Activated T-cell treated with anti-CD3 and anti-CD28 coated beads for 4 hours (primary cell): ENCODE results near the gene ACTG1.

Experiments used
- DNase-seq: peaks from one replicate; pipeline ENCODE4 v3.0.0-alpha.2; 2020

ACTG1 gene

DNA sequence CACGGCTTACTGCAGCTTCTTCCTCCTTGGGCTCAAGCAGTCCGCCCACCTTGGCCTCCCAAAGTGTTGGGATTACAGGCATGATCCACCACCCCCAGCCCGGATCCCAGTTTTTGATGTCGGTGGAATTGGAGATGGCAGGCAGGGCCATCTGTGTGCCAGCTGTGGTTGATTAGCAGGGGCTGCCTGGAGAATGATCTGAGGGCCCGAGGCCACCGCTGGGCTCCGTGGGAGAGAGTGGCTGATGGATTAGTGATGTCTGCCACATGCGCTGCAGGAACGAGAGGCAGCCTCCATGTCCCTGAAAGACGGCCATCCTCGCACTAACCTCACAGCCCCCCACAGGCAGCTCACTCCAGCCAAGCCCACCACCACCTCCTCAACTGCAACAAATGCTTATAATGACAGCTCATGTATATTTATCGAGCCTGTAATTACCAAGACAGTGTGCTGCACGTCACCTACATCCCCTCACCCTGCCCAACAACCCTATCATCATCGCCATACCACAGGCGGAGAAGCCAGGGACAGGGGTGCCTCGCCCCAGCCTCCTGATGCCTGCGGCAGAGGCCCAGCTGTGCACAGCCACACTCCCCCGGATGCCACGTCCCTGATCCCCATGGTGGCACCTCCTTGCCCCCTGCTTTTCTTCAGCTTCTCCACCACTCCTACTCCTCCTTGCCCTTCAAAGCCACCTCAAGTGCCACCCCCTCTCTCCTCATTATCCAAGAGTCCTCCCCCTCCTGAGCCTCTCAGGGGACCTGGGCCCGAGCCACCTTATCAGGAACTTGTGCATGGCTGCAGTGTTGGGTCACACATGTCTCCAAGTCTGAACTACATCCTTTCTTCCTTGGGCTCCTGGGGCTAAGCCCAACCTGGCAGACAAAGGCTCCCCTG lies 33.2 kb downstream of the ACTG1 start:
- no peak for DNase-seq

DNA sequence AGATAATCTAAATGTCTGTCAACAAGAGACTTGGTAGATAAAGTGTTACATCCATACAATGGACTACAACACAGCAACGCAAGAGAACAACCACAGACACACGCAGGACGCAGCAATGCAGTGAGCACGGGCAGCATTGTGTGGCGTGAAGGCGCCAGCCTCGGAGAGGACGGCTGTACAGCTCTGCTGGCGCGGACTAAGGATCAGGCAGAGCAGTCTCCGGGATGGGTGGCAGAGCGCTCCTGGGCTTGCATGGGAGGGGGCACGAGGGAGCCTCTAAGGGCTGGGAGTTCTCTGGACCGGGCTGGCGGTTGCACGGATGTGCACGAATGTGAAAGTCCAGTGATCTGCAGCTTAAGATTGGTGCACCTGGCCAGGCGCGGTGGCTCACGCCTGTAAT lies 34.5 kb downstream of the ACTG1 start:
- DNase-seq = no peak

DNA sequence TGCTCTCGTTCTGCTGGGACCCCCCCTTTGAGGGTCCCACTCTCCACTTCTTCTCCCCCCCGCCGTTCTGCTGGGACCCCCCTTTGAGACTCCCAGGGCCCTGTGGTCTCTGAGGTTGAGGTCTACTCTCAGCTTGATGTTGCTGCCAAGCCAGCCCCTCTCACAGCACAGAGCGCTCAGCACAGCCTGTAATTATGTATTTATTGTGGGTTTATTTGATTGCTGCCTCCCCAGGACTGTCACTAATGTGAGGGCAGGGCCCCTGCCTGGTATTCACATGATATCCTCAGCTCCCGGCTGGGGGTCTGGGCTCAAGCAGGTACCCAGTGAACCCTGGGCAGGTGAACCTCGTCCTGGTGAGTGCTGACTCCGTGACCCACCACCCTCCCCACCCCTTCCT lies 35.4 kb downstream of the ACTG1 start:
- DNase-seq = no peak

DNA sequence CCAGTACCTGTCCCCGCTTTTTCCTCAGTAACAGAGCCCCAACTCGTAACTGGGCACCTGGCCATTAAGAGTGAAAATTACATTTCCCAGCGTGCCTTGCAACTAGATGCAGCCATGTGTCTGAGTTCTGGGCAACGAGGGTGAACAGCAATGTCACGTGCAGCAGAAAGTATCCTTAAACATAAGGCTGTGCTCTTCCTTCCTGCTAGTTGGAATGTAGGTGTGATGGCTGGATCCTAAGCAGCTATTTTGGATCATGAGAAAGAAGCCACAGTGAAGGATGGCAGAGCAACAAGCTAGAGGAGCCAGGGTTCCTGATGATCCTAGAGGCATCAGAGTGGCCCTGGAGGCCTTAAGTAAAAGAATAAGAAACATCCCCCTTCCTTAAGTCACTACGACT lies 36.0 kb downstream of the ACTG1 start:
- DNase-seq = no peak

DNA sequence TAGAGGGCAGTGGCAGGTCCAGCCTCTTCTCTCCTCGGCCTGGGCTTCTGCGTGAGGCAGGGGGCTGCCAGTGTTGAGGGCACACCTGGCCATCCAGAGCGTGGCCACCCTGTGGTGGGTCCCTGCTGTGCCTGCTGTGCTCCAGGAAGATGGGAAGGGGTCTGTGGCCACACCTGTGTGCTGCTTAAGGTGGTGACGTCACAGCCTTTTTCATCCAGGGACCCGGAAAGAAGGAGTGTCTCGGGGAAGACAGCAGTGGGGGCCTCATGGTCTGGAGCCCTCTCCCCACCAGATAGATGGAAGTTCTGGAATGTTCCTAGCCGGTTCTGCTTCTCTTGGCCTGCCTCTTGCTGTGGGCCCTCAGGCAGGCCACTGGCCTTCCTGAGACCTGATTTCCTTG lies 36.5 kb downstream of the ACTG1 start:
- no peak for DNase-seq

DNA sequence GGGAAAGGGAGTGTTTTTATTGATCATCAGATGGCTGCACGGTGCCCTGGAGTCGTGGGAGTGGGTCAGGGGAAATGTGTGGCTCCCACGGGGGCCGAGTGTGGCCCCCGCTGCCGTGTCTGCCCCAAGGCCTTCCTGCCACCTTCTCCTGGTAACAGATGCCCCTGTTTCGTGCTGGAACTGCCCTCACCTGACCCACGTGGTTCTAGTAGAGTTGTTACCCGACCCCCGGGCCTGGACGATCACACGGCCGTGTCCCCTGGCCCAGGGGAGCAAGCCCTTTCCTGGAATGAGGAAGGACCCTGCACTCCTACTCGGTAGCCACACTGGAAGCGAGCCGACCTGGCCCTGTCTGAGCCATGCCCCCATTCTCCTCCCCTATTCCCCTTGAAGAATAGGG lies 37.6 kb downstream of the ACTG1 start:
- DNase-seq = no peak

DNA sequence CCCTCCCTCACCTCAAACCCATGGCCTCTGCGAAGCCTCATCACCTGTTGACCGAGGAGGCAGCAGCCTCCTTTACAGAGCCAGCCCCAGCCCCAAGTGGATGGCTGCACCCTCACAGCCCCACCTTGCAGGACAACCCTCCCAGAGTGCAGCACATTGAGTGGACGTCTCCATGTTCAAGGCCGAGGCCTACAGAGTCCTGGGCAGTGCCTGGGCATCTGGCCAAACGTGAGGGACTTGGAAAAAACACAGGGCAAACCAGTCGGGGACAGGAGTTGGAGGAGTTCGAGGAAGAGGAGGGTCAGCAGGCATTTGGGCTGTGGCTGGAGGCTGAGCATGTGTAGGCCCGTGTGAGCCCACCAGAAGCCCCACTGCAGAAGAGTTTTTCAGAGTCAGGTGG lies 39.6 kb downstream of the ACTG1 start:
- DNase-seq = no peak

DNA sequence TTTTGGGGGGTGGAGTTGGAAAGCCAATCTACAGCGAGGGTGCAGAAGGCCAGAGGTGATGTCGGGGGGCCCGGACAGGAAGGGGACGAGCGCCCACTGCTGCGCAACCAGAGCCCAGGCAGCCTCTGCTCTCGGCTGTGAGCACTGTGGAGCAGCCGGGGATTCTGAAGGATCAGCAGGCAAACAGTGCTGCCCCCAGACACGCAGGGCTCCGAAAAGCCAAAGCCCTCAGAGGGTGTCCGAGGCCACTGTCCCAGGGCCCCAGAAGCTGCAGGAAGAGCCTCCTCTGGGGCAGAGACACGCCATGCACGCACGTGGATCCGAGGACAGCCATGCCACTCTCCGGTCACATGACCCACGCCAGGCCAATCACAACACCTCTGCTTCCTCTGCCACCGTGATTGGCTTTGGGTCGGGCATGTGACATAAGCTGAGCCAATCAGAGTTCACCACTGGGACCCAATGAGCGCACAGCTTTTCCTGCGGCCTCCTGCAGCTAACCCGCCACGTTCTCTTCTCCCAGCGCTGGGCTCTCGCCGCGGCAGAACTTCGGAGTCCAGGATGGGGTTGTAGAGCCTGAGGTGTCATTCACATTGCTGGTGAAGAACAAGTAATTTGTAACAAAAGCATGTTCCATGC lies 40.7 kb downstream of the ACTG1 start:
- no peak for DNase-seq

DNA sequence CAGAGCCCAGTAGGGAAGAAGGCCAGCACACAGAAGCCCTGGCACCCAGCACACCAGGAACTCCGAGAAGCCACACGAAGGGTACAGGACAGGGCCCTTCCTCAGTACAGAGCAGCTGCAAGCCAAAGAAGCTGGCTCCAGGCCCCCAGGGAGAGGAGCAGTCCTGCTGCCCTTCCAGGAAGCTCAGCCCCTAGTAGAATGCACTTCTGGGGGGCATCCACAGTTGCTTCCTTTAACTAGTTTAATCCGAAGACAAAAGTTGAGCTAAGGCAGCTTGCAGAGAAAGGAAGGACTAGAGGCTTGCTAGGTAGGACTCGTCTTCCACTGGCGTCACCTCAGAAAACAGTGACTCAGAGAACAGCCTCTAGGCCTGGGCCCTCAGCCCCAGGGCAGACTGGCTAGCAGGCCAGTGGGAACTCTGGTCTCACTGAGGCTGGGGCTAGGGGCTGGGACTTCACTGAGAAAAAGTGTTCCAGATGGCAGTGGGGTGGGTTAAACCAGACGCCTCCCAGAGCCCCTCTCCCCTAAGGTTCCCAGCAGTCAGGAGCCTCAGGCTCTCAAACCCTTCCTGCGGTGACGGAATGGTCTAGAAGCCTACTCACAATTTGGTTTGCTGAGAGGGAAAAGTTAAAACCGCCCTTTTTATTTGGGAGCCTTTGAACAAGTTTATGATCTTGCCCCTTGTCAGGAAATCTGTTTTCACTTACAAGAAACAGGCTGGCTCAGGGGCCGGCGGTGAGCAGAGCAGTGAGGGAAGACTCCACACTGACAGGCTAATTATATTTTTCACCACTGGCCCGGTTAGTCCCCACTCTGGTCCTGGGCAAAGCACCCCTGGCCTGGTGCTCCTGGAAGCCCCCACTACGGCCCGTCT lies 41.4 kb downstream of the ACTG1 start:
- no peak for DNase-seq

DNA sequence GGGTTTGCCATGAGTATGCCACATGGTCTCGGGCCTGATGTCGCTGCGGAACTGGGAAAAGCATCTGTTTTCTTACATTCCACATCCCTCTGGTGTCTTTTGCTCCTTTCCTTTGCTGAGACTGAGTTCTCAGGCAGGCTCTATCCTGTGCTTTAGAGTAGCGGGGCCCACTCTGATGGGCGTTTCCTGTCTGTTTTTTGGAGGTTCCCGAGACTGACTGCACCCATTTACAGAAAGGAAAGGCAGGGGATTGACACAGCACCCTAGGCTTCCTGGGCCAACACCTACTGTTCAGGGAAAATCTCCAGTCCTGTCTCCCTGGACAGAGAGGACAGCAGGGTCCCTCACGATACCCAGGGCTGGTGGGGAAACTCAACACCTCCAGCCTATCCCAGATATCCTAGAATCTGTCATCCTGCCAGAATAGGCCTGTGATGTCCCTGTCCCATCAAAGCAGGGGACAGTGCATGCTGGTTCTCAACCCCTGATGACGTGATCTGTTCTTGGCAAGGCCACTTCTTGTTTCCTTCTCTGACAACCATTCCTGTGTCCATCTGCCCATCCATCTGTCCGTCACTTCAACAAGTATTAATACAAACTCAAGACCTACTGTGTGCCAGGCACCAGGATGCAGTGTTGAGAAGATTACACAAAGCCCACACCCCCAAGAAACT lies 42.2 kb downstream of the ACTG1 start:
- no peak for DNase-seq

DNA sequence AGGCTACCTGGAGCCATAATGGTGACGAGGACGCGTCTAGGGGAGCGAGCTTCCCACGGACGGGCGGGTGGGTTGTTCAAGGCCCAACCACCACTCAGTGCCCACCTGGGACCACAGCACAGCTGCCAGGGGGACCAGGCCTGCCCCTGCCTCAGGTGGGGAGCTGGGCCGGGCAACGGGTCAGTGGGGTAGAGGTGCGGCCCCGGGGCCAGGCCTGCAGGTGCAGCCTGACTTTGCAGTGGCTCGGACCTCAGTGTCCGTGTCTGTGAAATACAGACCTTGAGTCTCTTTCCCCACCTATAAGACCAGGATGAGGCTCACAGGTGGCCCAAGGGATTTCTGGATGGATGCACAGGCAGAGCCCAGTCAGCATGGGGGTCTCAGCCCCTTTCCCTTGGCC lies 43.3 kb downstream of the ACTG1 start:
- no peak for DNase-seq

DNA sequence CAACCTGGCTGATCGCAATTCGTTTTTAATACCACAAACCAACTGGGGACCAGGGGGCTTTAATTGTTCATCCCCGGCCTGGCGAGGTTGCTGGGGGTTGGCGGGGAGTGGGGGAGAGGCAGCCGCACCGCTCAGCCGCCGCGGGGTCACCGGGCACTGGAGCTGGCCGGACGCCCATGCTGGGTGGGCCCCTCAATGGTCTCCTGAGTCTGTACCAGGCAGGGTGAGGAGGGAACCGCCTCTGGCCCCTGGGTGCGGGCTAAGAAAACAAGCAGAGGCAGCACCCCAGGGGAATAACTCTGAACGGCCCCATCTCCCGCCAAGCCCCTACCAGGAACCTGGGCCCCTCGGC lies 43.9 kb downstream of the ACTG1 start:
- DNase-seq = no peak

DNA sequence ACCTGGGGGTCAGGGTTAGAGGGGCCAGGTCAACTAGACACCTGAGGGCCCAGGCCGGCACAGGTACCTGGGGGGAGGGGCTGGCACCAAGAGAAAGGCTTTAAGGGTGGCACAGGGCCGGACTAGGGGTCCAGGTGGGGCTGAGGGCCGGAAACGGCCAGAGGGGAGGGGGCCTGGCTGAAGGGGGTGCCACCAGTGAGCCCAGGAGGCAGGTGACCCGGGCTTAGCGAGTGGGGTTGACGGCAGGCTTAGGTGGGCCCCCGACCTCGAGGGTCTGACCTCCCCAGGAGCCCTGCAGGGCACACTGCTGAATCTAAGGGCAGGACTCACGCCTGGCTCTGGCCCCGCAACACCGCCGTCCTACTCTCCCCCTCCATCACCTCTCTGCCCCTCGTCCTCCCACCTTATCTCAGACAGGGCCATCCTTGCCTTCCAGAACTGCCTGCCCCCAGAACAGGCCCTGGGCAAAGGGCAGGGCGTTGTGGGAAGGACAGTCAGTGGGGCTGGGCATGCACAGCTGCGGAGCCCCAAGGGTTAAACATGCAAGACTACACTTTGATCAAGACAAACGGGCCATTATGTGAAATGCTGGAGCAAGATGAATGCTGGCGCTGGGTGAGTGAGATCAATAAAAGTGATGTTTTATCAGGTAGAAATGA lies 44.4 kb downstream of the ACTG1 start:
- DNase-seq = no peak

DNA sequence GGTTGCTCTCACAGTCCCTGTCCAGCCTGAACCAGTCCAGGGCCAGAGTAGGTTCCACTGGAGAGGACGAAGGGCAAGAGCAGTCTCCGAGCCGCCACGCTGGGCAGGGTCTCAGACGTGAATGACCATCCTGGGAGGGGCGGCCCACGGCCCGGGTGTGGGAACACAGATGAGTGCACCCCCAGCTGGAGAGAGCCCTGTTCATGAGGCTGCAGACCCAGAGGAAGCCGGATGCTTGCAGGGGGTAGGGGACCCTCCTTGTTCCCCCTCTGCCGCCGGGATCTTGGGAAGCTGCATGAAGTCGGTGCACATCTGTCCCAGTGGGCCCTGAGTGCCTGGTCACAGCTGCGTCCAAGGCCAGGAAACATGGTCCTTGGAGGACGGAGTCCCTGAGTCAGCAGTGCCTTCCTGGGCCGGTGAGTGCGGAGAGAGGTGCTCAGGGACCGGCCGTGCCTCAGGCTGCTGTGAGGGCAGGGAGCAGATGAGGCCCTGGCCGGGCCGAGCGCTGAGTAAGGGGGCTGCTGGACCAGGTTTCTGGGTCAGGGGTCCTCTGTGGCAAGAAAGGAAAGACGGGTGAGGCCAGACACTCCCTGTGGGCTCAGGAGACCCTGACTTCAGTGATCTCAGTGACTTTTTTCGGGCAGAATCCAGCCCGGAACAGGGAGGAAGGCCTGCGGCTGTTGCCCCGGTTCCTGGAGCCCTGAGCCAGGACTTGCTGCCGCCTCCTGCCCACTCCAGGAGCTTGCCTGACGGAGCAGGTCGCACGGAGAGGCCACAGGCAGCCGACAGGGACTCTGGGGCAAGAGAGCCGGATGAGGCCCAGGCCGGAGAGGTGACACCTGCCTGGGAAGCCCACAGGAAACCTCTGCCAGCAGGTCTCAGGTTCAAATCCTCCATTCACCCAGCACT lies 45.8 kb downstream of the ACTG1 start:
- no peak for DNase-seq

DNA sequence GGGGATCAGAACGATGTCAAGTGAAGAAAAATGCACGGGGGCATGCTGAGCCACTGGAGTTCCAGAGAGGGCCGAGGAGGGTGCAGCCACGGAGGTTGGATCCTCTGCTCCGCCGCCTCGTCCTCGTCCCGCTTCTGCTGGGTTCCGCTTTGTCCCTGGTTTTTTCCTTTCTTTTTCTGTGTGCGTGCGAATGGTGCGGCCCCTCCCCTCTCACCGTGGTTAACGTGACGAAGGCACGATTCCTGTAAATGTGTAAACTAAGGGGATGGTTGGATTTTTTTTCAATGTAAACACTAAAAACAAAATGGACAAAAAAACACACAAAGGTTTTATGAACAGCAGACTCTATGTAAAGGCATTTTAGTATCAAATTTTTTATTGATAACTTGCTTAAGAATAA lies 46.7 kb downstream of the ACTG1 start:
- DNase-seq = no peak

DNA sequence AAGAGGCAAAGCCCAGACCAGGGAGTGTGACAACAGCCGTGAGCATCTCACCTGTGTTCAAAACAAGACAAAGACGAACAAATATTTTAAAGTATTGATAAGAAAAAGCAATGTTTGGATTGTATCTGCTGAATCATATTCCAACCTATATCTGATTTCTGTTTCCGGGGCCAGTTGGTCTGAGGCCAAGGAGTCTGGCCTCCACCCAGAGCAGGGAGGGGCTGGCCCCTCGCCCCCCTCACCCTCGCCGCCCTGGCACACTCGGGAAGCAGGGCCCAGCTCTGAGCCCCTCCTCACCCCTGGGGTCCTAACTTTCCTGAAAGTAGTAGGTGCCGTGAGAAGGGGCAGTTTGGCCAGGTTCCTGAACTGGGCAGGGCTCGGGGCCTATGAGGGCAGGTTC lies 48.0 kb downstream of the ACTG1 start:
- DNase-seq = no peak

DNA sequence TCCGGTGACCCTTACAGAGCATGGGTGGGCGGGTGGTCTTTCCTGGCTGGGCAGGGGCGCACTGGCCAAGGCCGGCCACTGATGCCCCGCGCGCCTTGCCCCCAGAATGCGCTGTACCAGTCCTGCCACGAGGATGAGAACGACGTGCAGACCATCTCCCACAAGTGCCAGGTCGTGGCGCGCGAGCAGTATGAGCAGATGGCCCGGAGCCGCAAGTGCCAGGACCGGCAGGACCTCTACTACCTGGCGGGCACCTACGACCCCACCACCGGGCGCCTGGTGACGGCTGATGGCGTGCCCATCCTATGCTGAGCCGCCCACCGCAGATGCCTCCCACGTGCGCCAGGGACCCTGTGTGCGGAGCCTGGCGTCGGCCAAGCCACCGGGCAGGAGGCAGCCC lies 49.1 kb downstream of the ACTG1 start:
- DNase-seq = no peak

DNA sequence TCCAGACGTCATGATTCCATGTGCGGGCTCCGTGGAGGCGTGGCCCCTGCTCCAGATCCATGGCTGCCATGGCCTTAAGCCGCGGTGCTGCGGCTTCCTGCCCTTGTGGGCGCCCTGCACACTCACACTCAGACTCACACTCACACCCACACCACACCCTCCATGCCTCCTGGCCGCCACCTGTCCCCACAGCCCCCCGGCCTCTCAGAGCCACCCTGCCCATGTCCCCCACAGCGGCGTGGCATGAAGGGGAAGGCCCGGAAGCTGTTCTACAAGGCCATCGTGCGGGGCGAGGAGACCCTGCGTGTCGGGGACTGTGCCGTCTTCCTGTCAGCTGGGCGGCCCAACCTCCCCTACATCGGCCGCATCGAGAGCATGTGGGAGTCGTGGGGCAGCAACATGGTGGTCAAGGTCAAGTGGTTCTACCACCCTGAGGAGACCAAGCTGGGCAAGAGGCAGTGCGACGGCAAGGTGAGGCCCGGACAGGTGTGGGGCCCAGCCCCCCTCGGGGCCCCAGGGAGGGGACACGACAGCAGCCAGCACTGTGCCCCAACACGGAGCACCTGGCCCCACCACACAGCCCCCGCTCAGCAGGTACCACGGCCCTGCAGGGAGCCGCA lies 50.0 kb downstream of the ACTG1 start:
- no peak for DNase-seq

DNA sequence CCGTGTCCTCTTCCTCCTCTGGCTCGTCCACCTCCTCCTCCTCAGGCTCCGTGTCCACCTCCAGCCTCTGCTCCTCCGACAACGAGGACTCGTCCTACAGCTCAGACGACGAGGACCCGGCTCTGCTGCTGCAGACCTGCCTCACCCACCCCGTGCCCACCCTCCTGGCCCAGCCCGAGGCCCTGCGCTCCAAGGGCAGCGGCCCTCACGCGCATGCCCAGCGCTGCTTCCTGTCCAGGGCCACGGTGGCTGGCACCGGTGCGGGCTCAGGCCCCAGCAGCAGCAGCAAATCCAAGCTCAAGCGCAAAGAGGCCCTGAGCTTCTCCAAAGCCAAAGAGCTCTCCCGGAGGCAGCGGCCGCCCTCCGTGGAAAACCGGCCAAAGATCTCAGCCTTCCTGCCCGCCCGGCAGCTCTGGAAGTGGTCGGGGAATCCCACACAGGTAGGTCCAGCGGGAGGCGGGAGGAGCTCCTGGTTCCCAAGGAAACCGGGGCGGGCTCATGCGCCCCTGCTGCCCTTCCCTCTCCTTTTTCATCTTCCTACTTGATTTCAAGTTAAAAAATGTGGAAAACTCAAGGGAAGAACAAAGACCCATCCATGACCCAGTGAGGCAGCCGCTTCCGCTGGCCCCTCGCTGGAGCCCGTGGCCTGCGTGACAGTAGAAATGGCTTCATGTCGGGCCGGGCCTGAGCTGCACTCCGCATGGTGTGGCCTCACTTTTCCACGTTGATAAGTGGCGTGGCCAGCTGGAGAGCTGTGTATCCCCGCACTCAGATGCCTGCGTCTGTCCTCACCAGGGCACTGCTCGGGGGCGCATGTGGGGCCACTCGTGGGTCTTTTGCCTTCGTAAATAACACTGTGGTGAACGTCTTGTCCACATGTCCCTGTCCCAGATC lies 50.7 kb downstream of the ACTG1 start:
- no peak for DNase-seq
